Heart right ventricle (tissue), 16 donors: ENCODE measurements around the gene KTI12. TPM values are rescaled to one million over a fixed set of nuclear protein-coding genes. Genes with fewer than 3 reads are reported as not detected.

Experiments
- ATAC-seq, 8 donors: fragments of 200-7000 bp; cut with Tn5 transposase; one replicate each; pipeline ENCODE4 v1.9.1; 2020; ENCODE audit warnings: mild to moderate bottlenecking in 8 of 8, moderate library complexity in 8 of 8, moderate number of reproducible peaks in 1 of 8
- DNase-seq, 2 donors: peaks; one replicate each; pipeline ENCODE4 v3.0.0-alpha.2; 2020
- H3K27ac ChIP-seq, 10 donors: fragments of 200-600 bp; sonication (generic) in 2 of 10; one replicate each; pipeline versions ENCODE4 v1.5.0 to v1.8.0; 2020 to 2022; ENCODE audit warnings: mild to moderate bottlenecking in 3 of 10
- H3K27me3 ChIP-seq, 7 donors: fragments of 200-600 bp; one replicate each; pipeline ENCODE4 v1.8.0; 2021 to 2022; ENCODE audit warnings: mild to moderate bottlenecking in 2 of 7
- H3K36me3 ChIP-seq, 9 donors: fragments of 200-600 bp; sonication (generic) in 1 of 9; one replicate each; pipeline versions ENCODE4 v1.5.0 to v1.8.0; 2020 to 2022; ENCODE audit warnings: mild to moderate bottlenecking in 2 of 9
- H3K4me1 ChIP-seq, 9 donors: fragments of 200-600 bp; sonication (generic) in 1 of 9; one replicate each; pipeline versions ENCODE4 v1.5.0 to v1.8.0; 2020 to 2022; ENCODE audit warnings: mild to moderate bottlenecking in 4 of 9
- H3K4me3 ChIP-seq, 10 donors: fragments of 200-600 bp; sonication (generic) in 2 of 10; one replicate each; pipeline versions ENCODE4 v1.5.0 to v1.8.0; 2020 to 2022; ENCODE audit warnings: mild to moderate bottlenecking in 7 of 10, moderate library complexity in 2 of 10
- H3K9me3 ChIP-seq, 11 donors: fragments of 200-600 bp in 10 of 11; sonication (generic) in 2 of 11; one replicate each; pipeline versions ENCODE4 v1.5.0 to v1.8.0; 2013 to 2022; ENCODE audit warnings: mild to moderate bottlenecking in 2 of 11, control low read depth in 1 of 11, moderate library complexity in 1 of 11
- CTCF ChIP-seq, 9 donors: fragments of 200-600 bp; sonication (generic) in 2 of 9; IDR thresholded peaks; one replicate each; pipeline versions ENCODE4 v1.5.0 to v1.8.0; 2021 to 2022; ENCODE audit warnings: antibody characterized with exemption in 9 of 9, mild to moderate bottlenecking in 5 of 9, moderate library complexity in 1 of 9
- WGBS, 2 donors: extraction: QIAGEN DNeasy Blood & Tissue Kit; methylation state at CpG; one replicate each; pipeline ENCODE4 v1.1.7; 2013; ENCODE audit warnings: inconsistent platforms in 1 of 2; 5-methylcytosine and 5-hydroxymethylcytosine counted together
- intact Hi-C, 10 donors: fragments of 100-400 bp; cut with DNase I; formaldehyde crosslinking; loops; one replicate each; pipeline versions ENCODE4 v1.11.1 to v1.14.2; 2022
- polyA plus RNA-seq, 2 donors: library from polyadenylated mRNA; stranded (reverse); fragments of 200-250 nt; gene quantifications; one replicate each; pipeline ENCODE4 v1.2.3, GENCODE V29; 2013
- total RNA-seq, 10 donors: library from RNA; stranded (reverse); fragmentation: NEBNext Ultra II Directional in 3 of 10; extraction: Animal tissue kit (Norgen Biotek cat#: 25700) in 3 of 10; gene quantifications; one replicate each; pipeline versions ENCODE4 v1.2.1 to v1.2.4, GENCODE V29; 2021 to 2023
- donor health status: Arrhythmogenic right ventricular cardiomyopathy.
- donor health status: ischemic (EF 13 %, LVEDD 7.1; RV severe dilation, severe dysfunction).
- donor health status: healthy with polysubstance abuse.
- donor health status: DM: no; HTN: yes; CAD: no.
- donor health status: DM: no; HTN: no; CAD: no.
- donor health status: ischemic (EF 25% LVEDD 6.9; RV normal size, moderate dysfunction).
- donor health status: ischemic (EF 25% LVEDD 5.7; RV mildly dilated, moderate dysfunction).
- donor health status: healthy.
- donor health status: DM: yes; HTN: yes; CAD: no.
- donor health status: Ischemic cardiomyopathy.
- donor health status: ischemic (EF 35%, LVEDD 5.7; RV mildly dilated, moderate dysfunction).
- donor health status: nonischemic (EF 11% LVEDD 7.7; RV severe dilation, severe dysfunction).
- donor health status: DM: yes; HTN: yes; CAD: no.
- donor health status: PGD.
- donor health status: ischemic (EF 29% LVEDD 5.4; RV normal size, mild dysfunction).
- donor health status: nonischemic (EF 23%, LVEDD 6.1; RV moderate dilation, normal function).

Gene KTI12
- total and polyA plus RNA-seq, 12 donors: 1.9 to 7.5 (median 3.5) TPM

GRCh38 chr1:51990478-51990965, 43.1 kb downstream of the KTI12 start, which contains the start of gene RAB3B:
RAB3B (minus strand) TSS chr1:51990700; CDS start chr1:51977117, 13,583 bp downstream.
- H3K4me3 ChIP-seq: peak within 1 kb of the TSS; percentile 18 to 53 (median 42)
- H3K36me3 ChIP-seq: no peaks in the 10 kb centered on the region
- H3K4me1 ChIP-seq: peaks cover 0 to 6% (median 0%) of the 10 kb centered on the region in 9 donors
- no peak for TF ChIP-seq CTCF (IDR thresholded peaks at IDR 0.05)
- peaks cover 5 to 57% (median 53%) of the 10 kb centered on the region in 7 donors for H3K27me3 ChIP-seq
- H3K9me3 ChIP-seq: no peaks in the 10 kb centered on the region
- peak; percentile 6 to 42 for DNase-seq
- H3K27ac ChIP-seq: no peak within 1 kb of the TSS
- intact Hi-C loops: no loop called here
- 1% methylated on average over 41 to 46 of the region's 46 CpGs for WGBS, 2 donors
- ATAC-seq: peak in 5 of 8 donors; percentile 39 to 80 (median 45)

- peaks cover 0 to 6% (median 0%) of the 10 kb centered on the region in 9 donors for H3K4me1 ChIP-seq
- peak overlapping the region; percentile 18 to 53 (median 42) for H3K4me3 ChIP-seq
- H3K27ac ChIP-seq: no peak overlapping the region
- no peaks in the 10 kb centered on the region for H3K36me3 ChIP-seq
- no peaks in the 10 kb centered on the region for H3K9me3 ChIP-seq
- intact Hi-C loops: no loop called here
- 8 to 10% methylated on average over 34 to 47 of the region's 47 CpGs for WGBS, 2 donors
- DNase-seq (no peak), ATAC-seq (peak in 1 of 8 donors; percentile 15)
- peaks cover 5 to 56% (median 50%) of the 10 kb centered on the region in 7 donors for H3K27me3 ChIP-seq
- TF ChIP-seq CTCF (IDR thresholded peaks at IDR 0.05): no peak
Observed at GRCh38 chr1:51989582-51990477, 43.8 kb downstream of the KTI12 start.

- ATAC-seq: no peak
- H3K27ac ChIP-seq: no peak overlapping the region
Observed at GRCh38 chr1:51988254-51988653, 45.4 kb downstream of the KTI12 start.

More at GRCh38 chr1:51988254-51988653, 45.4 kb downstream of the KTI12 start:
- Histone ChIP-seq H3K27me3 (peaks cover 5 to 45% (median 40%) of the 10 kb centered on the region in 7 donors), H3K4me1 (peaks cover 0 to 6% (median 0%) of the 10 kb centered on the region in 9 donors), H3K9me3 (no peaks in the 10 kb centered on the region), H3K36me3 (no peaks in the 10 kb centered on the region), H3K4me3 (no peak overlapping the region)
- no peak for TF ChIP-seq CTCF (IDR thresholded peaks at IDR 0.05)
- intact Hi-C loops: no loop called here
- no peak for DNase-seq
